ENCODE data around the gene PFN1. TPM values are rescaled to one million over a fixed set of nuclear protein-coding genes. Genes with fewer than 3 reads are reported as not detected.

The PFN1 gene
- total RNA-seq, 1 donor from 2014 or later, result 339 TPM

GRCh38 chr17:4967539-4968485, 19.5 kb upstream of the PFN1 start, which contains the start of gene SPAG7:
Gene SPAG7 (minus strand): TSS chr17:4967817. CDS start chr17:4967804, 13 bp downstream.
- peak; percentile 99 for DNase-seq (ENCODE audit: low spot score)

- peak; percentile 100 for DNase-seq (ENCODE audit: low spot score)
These were observed 18.7 kb upstream of the PFN1 start for GRCh38 chr17:4966844-4967538.

- DNase-seq (ENCODE audit: low spot score), result no peak
These were observed 17.1 kb upstream of the PFN1 start for GRCh38 chr17:4965311-4965986.

GRCh38 chr17:4960279-4960922, 12.1 kb upstream of the PFN1 start:
- no peak for DNase-seq (ENCODE audit: low spot score)

GRCh38 chr17:4959261-4959965, 11.1 kb upstream of the PFN1 start:
- no peak for DNase-seq (ENCODE audit: low spot score)

- DNase-seq (ENCODE audit: low spot score), result no peak
These were observed 9.8 kb upstream of the PFN1 start for GRCh38 chr17:4958102-4958501.

- no peak for DNase-seq (ENCODE audit: low spot score)
These were observed 8.2 kb upstream of the PFN1 start for GRCh38 chr17:4956493-4957061.

GRCh38 chr17:4955091-4955490, 6.8 kb upstream of the PFN1 start:
- no peak for DNase-seq (ENCODE audit: low spot score)

- DNase-seq (ENCODE audit: low spot score), result peak; percentile 69
These were observed 5.2 kb upstream of the PFN1 start for GRCh38 chr17:4953451-4953961.

- no peak for DNase-seq (ENCODE audit: low spot score)
These were observed 3.2 kb upstream of the PFN1 start for GRCh38 chr17:4951486-4951885.

- no peak for DNase-seq (ENCODE audit: low spot score)
These were observed 2.4 kb upstream of the PFN1 start, which contains the start of gene ENO3 for GRCh38 chr17:4950746-4951204. Gene ENO3 (plus strand): TSS chr17:4951119. CDS start chr17:4951830, 711 bp downstream.

- DNase-seq (ENCODE audit: low spot score), result peak; percentile 41
These were observed 1.9 kb upstream of the PFN1 start for GRCh38 chr17:4950075-4950745.

- peak; percentile 77 for DNase-seq (ENCODE audit: low spot score)
These were observed 1.2 kb upstream of the PFN1 start for GRCh38 chr17:4949321-4950074.

- peak; percentile 95 for DNase-seq (ENCODE audit: low spot score)
These were observed 596 bp upstream of the PFN1 start for GRCh38 chr17:4948931-4949320.

GRCh38 chr17:4947411-4948165, 742 bp downstream of the PFN1 start:
- DNase-seq (ENCODE audit: low spot score), result peak; percentile 72

- DNase-seq (ENCODE audit: low spot score), result peak; percentile 50
These were observed 1.3 kb downstream of the PFN1 start for GRCh38 chr17:4947010-4947410.

- no peak for DNase-seq (ENCODE audit: low spot score)
These were observed 1.9 kb downstream of the PFN1 start for GRCh38 chr17:4946312-4946976.

- DNase-seq (ENCODE audit: low spot score), result no peak
These were observed 2.4 kb downstream of the PFN1 start for GRCh38 chr17:4945944-4946280.
